ENCODE results near the gene CPXM2. TPM values are rescaled to one million over a fixed set of nuclear protein-coding genes. Genes with fewer than 3 reads are reported as not detected.

CPXM2 gene
- total and polyA plus RNA-seq, 2 donors (not counting 1 experiment from before 2014, with no cell fraction given): not detected

GRCh38 chr10:123906296-123906695 lies 14.7 kb upstream of the CPXM2 start:
- H3K9ac ChIP-seq (ENCODE audit: low read length): no peak overlapping the region
- H3K36me3 ChIP-seq (replicated peaks in 1 of 2; ENCODE audit: control extremely low read depth in 1 of 2, control insufficient read depth in 1 of 2, extremely low read depth in 1 of 2, insufficient read depth in 2 of 2, low read length in 1 of 2): no peaks in the 10 kb centered on the region
- WGBS (ENCODE audit: insufficient coverage): 91% methylated on average over 3 of the region's 4 CpGs
- no peak overlapping the region for H2AFZ ChIP-seq (ENCODE audit: insufficient read depth, low read depth, low read length, poor library complexity, severe bottlenecking)
- Mint-ChIP-seq H3K27me3 (peaks cover 58% of the 10 kb centered on the region), H3K4me3 (no peak overlapping the region), H3K9me3 (ENCODE audit: insufficient read depth) (peaks cover 2% of the 10 kb centered on the region), H3K4me1 (no peaks in the 10 kb centered on the region), H3K27ac (no peak overlapping the region)
- intact Hi-C loops (cut with micrococcal nuclease): no loop called here
- H3K79me2 ChIP-seq (ENCODE audit: control insufficient read depth, insufficient read depth, low read length): no peaks in the 10 kb centered on the region
- no peak overlapping the region for H3K27ac ChIP-seq (ENCODE audit: low read length in 2 of 2)
- H3K9me3 ChIP-seq (ENCODE audit: control extremely low read depth in 1 of 3, control insufficient read depth in 2 of 3, insufficient read depth in 1 of 3, low read length in 2 of 3): peaks cover 0 to 9% (median 0%) of the 10 kb centered on the region in 3 donors
- H3K27me3 ChIP-seq (replicated peaks in 1 of 4; ENCODE audit: control extremely low read depth in 1 of 4, control insufficient read depth in 3 of 4, insufficient read depth in 4 of 4, low read length in 3 of 4): peaks cover 0 to 9% (median under 1%) of the 10 kb centered on the region in 4 experiments
- no peak for DNase-seq
- H3K4me2 ChIP-seq (replicated peaks; ENCODE audit: low read depth, low read length, poor library complexity, severe bottlenecking): no peak overlapping the region
- no peaks in the 10 kb centered on the region for H4K20me1 ChIP-seq (ENCODE audit: control insufficient read depth, insufficient read depth, low read length, poor library complexity, severe bottlenecking)
- ATAC-seq (ENCODE audit: low read depth): no peak
- no peak for TF ChIP-seq EZH2 (IDR thresholded peaks at IDR 0.05; ENCODE audit: borderline replicate concordance, insufficient read depth, low read depth, low read length, poor library complexity, severe bottlenecking)
- TF ChIP-seq, protein P1, sequence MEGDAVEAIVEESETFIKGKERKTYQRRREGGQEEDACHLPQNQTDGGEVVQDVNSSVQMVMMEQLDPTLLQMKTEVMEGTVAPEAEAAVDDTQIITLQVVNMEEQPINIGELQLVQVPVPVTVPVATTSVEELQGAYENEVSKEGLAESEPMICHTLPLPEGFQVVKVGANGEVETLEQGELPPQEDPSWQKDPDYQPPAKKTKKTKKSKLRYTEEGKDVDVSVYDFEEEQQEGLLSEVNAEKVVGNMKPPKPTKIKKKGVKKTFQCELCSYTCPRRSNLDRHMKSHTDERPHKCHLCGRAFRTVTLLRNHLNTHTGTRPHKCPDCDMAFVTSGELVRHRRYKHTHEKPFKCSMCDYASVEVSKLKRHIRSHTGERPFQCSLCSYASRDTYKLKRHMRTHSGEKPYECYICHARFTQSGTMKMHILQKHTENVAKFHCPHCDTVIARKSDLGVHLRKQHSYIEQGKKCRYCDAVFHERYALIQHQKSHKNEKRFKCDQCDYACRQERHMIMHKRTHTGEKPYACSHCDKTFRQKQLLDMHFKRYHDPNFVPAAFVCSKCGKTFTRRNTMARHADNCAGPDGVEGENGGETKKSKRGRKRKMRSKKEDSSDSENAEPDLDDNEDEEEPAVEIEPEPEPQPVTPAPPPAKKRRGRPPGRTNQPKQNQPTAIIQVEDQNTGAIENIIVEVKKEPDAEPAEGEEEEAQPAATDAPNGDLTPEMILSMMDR (IDR thresholded peaks at IDR 0.05): no peak
- no peak overlapping the region for H3K4me3 ChIP-seq (ENCODE audit: control extremely low read depth in 1 of 5, extremely low read depth in 1 of 5, insufficient read depth in 1 of 5, low read depth in 2 of 5, low read length in 4 of 5)
- no peaks in the 10 kb centered on the region for H3K4me1 ChIP-seq (ENCODE audit: control insufficient read depth in 2 of 2, insufficient read depth in 2 of 2, low read length in 2 of 2)
- ChIA-PET POLR2A (no interaction called here), CTCF (no interaction called here)

- no peaks in the 10 kb centered on the region for H3K4me1 ChIP-seq (ENCODE audit: control insufficient read depth in 2 of 2, insufficient read depth in 2 of 2, low read length in 2 of 2)
- no peak overlapping the region for H3K27ac Mint-ChIP-seq
- H3K79me2 ChIP-seq (ENCODE audit: control insufficient read depth, insufficient read depth, low read length): no peaks in the 10 kb centered on the region
- no peaks in the 10 kb centered on the region for H3K9me3 Mint-ChIP-seq (ENCODE audit: insufficient read depth)
- peaks cover 45% of the 10 kb centered on the region for H3K27me3 Mint-ChIP-seq
- no peak overlapping the region for H3K4me3 Mint-ChIP-seq
- H3K27ac ChIP-seq (ENCODE audit: low read length in 2 of 2): no peak overlapping the region
- DNase-seq (no peak), ATAC-seq (ENCODE audit: low read depth) (no peak)
- H3K4me1 Mint-ChIP-seq: no peaks in the 10 kb centered on the region
- no peaks in the 10 kb centered on the region for H3K36me3 ChIP-seq (replicated peaks in 1 of 2; ENCODE audit: control extremely low read depth in 1 of 2, control insufficient read depth in 1 of 2, extremely low read depth in 1 of 2, insufficient read depth in 2 of 2, low read length in 1 of 2)
- H3K4me2 ChIP-seq (replicated peaks; ENCODE audit: low read depth, low read length, poor library complexity, severe bottlenecking): no peak overlapping the region
- no peaks in the 10 kb centered on the region for H4K20me1 ChIP-seq (ENCODE audit: control insufficient read depth, insufficient read depth, low read length, poor library complexity, severe bottlenecking)
- TF ChIP-seq EZH2 (IDR thresholded peaks at IDR 0.05; ENCODE audit: borderline replicate concordance, insufficient read depth, low read depth, low read length, poor library complexity, severe bottlenecking): no peak
- TF ChIP-seq, protein P1 (IDR thresholded peaks at IDR 0.05): no peak
- intact Hi-C loops (cut with micrococcal nuclease): no loop called here
- 72% methylated on average over 9 of the region's 10 CpGs for WGBS (ENCODE audit: insufficient coverage)
- no peak overlapping the region for H2AFZ ChIP-seq (ENCODE audit: insufficient read depth, low read depth, low read length, poor library complexity, severe bottlenecking)
- CTCF ChIA-PET: no interaction called here
- H3K4me3 ChIP-seq (ENCODE audit: control extremely low read depth in 1 of 5, extremely low read depth in 1 of 5, insufficient read depth in 1 of 5, low read depth in 2 of 5, low read length in 4 of 5): no peak overlapping the region
- H3K9ac ChIP-seq (ENCODE audit: low read length): no peak overlapping the region
- POLR2A ChIA-PET: no interaction called here
- peaks cover 0 to 7% (median 0%) of the 10 kb centered on the region in 4 experiments for H3K27me3 ChIP-seq (replicated peaks in 1 of 4; ENCODE audit: control extremely low read depth in 1 of 4, control insufficient read depth in 3 of 4, insufficient read depth in 4 of 4, low read length in 3 of 4)
- H3K9me3 ChIP-seq (ENCODE audit: control extremely low read depth in 1 of 3, control insufficient read depth in 2 of 3, insufficient read depth in 1 of 3, low read length in 2 of 3): peaks cover 0 to 6% (median 2%) of the 10 kb centered on the region in 3 donors
These were observed 13.3 kb upstream of the CPXM2 start for GRCh38 chr10:123904834-123905409.
